GM12865 (cell line): ENCODE measurements around the gene FCMR.
A peak's percentile ranks its signal among the peaks of the same experiment; 100 is the strongest.

Experiments used
- DNase-seq: peaks from one replicate; pipeline ENCODE4 v3.0.0; 2010; ENCODE audit warnings: low read depth
- H3K4me3 ChIP-seq: 2 replicates; pipeline ENCODE4 v1.5.1; 2011; ENCODE audit warnings: mild to moderate bottlenecking, low read depth, low read length, control low read depth
- TF ChIP-seq, protein P1 (sequence below): IDR thresholded peaks from 2 replicates; pipeline ENCODE4 v1.5.1; 2011; ENCODE audit warnings: low read length, control low read depth, low read depth, inconsistent platforms; ENCODE audit not compliant: insufficient read depth; ENCODE audit errors: missing control alignments

The FCMR gene, protein sequence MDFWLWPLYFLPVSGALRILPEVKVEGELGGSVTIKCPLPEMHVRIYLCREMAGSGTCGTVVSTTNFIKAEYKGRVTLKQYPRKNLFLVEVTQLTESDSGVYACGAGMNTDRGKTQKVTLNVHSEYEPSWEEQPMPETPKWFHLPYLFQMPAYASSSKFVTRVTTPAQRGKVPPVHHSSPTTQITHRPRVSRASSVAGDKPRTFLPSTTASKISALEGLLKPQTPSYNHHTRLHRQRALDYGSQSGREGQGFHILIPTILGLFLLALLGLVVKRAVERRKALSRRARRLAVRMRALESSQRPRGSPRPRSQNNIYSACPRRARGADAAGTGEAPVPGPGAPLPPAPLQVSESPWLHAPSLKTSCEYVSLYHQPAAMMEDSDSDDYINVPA

DNA sequence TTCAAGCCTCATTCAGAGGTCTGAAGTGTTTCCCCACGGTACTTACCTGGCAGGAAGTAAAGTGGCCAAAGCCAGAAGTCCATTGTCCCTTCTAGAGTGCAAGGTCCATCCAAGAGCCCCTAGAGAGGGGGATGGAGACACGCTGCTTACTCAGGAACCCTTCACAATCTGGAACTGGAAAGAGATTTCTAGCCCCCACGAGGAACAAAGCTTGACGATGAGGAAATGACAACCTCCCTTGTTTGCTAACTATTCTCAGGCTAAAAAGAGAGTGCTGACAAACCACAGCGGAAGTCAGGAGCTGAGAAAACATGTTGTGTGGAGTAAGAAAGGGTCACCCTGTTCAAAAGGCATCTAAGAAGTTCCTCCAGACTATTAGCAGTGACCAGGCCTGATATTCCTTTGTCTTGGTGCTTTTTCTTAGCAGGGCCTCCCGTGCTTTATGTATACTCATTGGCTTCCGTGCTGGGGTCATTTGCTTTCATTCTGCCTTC lies at the start of gene FCMR:
FCMR (minus strand) TSS at position 170 of the 494 bp plus-strand sequence; CDS start at position 83, 87 bp downstream.
- peak within 1 kb of the TSS; percentile 61 for H3K4me3 ChIP-seq
- TF ChIP-seq, protein P1, sequence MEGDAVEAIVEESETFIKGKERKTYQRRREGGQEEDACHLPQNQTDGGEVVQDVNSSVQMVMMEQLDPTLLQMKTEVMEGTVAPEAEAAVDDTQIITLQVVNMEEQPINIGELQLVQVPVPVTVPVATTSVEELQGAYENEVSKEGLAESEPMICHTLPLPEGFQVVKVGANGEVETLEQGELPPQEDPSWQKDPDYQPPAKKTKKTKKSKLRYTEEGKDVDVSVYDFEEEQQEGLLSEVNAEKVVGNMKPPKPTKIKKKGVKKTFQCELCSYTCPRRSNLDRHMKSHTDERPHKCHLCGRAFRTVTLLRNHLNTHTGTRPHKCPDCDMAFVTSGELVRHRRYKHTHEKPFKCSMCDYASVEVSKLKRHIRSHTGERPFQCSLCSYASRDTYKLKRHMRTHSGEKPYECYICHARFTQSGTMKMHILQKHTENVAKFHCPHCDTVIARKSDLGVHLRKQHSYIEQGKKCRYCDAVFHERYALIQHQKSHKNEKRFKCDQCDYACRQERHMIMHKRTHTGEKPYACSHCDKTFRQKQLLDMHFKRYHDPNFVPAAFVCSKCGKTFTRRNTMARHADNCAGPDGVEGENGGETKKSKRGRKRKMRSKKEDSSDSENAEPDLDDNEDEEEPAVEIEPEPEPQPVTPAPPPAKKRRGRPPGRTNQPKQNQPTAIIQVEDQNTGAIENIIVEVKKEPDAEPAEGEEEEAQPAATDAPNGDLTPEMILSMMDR = no peak
- DNase-seq = peak; percentile 85

DNA sequence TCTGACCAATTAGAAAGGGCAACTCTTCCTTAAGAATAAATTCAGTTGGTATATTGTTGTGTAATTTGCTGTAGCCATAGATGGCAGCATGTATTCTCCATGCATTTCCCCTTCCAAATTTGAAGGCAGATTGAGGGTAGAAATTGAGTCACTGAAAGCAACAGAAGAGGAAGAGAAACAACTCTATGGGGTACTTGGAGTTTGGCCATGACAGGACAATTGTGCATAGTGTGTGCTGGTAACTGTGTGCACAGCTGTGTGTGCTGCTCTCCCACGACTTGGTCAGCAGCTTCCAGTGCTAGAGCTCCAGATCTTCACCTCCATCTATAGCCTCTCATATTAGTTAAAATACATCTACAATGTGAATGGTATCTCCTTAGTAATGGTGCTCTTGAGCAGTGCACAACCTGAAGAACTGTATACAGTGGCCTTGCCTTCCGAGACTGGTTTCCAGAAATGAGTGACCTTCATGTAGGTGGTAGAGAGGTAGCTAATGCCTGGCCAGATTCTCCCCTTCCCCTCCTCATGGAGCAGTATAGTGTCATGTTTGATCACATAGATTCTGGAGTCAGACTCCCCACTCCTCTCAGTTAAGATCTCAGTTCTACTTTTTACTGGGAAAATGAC lies 49.4 kb upstream of the FCMR start:
- DNase-seq = peak; percentile 68
- no peak overlapping the region for H3K4me3 ChIP-seq
- TF ChIP-seq, protein P1 = no peak

DNA sequence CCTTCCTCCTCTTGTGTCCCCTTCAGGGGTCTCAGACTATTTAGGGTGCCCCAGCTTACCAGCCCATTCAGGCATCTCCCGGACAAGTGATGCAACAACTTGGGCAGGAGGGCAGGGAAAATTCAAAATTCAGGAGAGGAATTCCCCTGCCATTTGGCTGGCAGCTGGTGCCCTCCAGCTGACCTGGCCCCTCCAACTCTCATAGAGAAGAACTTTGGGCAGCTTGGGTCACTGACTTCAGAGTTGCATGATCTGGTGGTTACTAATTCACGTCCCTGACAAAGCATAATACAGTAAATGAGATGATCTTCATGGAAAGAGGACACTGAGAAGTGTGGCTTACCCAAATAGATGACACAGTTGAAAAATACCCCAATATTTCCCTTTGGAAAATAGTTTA lies 48.7 kb upstream of the FCMR start, which contains the start of gene FCAMR:
FCAMR (minus strand) TSS at position 15 of the 400 bp plus-strand sequence. CDS start 335 bp downstream, outside the sequence.
- TF ChIP-seq, protein P1 = no peak
- no peak for DNase-seq
- no peak within 1 kb of the TSS for H3K4me3 ChIP-seq

DNA sequence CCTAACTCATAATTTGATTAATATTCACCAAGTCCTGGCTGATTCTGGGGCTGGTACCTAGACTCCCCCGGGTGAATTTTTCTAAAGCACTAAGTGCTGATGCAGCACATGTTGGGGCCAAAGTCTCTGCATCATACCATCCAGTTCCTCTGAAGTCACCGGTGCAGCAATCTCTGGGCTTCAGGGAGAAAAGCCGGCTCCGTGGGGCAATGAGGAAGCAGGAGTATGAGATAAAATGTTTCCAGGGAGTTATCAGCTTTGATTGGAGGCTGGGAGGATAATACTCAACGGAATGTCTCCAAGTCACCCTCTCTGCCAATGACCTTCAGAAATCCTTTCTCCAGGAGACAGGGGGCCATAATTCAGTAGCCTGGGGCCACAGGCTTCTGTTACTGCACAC lies 47.3 kb upstream of the FCMR start:
- DNase-seq = no peak
- TF ChIP-seq, protein P1 = no peak
- H3K4me3 ChIP-seq = no peak overlapping the region

DNA sequence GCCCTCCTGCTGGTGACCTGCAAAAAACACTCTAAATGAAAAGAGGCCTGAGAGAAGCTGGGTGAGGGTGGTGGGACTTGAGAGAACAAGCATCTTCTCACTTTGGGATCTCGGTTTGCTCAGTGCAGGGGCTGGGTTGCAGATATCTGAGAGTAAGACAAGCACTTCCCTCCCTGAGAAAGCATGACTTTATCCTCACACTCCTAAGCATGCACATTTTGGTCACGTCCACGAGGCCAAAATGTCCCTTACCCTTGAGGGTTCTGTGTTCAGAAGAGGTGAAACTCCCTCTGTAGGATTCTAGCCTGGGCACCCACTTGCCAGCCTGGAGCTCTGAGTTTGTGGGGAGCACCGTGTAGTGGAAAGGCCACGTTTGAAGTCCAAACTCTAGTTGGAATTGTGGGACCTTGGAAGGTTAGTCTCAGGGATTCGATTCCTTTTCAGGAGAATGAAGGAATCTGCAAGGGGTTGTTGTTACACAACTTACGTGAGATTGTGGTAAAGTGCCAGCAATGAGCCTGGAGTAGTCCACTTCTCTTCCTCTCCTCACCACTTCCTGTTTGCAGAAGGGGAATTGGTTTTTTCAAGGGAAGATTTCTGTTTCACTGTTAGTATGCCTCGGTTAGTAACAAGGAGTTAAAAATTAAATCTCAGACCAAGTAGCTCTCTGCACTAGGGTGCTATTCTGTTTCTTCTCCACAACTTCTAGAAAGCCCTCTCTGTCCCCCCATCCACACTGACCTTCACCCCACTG lies 45.5 kb upstream of the FCMR start:
- H3K4me3 ChIP-seq = no peak overlapping the region
- TF ChIP-seq, protein P1 = no peak
- peak; percentile 63 for DNase-seq

DNA sequence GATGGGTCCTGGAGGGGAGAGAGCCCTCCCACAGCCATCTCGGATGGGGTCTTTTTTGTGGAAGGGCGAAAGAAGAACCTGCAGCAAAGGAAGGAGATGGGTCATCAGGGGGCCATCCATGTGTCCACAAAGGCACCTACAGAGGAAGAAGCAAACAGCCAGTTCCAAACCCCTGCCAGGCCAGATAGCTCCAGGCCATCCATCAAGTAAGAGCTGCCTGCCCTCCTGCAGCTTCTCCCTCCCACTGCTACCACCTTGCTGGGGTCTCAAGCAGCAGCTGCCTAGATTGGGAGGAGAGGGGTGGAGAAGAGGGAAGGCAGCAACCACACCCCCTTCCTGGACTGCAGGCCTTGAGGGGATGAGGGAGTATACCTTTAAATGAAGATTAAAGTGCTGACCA lies 44.0 kb upstream of the FCMR start:
- no peak overlapping the region for H3K4me3 ChIP-seq
- no peak for DNase-seq
- TF ChIP-seq, protein P1 = no peak
